ENCODE data around the gene METRNL. TPM values are rescaled to one million over a fixed set of nuclear protein-coding genes. Genes with fewer than 3 reads are reported as not detected.
A peak's percentile ranks its signal among the peaks of the same experiment; 100 is the strongest.

The METRNL gene
- total and polyA plus RNA-seq, 8 donors, result 11.1 to 28.3 (median 18.0) TPM

GRCh38 chr17:83095016-83095415 is 15.6 kb downstream of the METRNL start:
- intact Hi-C loops (cut with DNase I), result no loop called here
- no peak overlapping the region for H3K27ac ChIP-seq
- H3K9me3 ChIP-seq, result no peaks in the 10 kb centered on the region
- WGBS, 2 donors, result 94 to 95% methylated on average over 23 of the region's 23 CpGs
- H3K27me3 ChIP-seq, result no peaks in the 10 kb centered on the region
- peaks cover 0 to 19% (median 5%) of the 10 kb centered on the region in 3 donors for H3K36me3 ChIP-seq
- no peak for DNase-seq
- H3K4me3 ChIP-seq, result no peak overlapping the region
- no peak for TF ChIP-seq CTCF (IDR thresholded peaks at IDR 0.05)
- FAIRE-seq, result no peak
- ATAC-seq, result no peak
- H3K4me1 ChIP-seq, result peaks cover 23 to 44% (median 36%) of the 10 kb centered on the region in 3 donors

GRCh38 chr17:83096401-83097224 is 17.2 kb downstream of the METRNL start:
- peak in 4 of 6 donors; percentile 81 to 92 (median 86) for DNase-seq
- no peak for FAIRE-seq
- Histone ChIP-seq H3K27me3 (no peaks in the 10 kb centered on the region), H3K36me3 (peaks cover 0 to 19% (median 5%) of the 10 kb centered on the region in 3 donors), H3K27ac (peak overlapping the region in 1 of 4 donors; percentile 30), H3K9me3 (no peaks in the 10 kb centered on the region), H3K4me3 (no peak overlapping the region), H3K4me1 (peaks cover 15 to 36% (median 33%) of the 10 kb centered on the region in 3 donors)
- 54 to 56% methylated on average over 26 of the region's 26 CpGs for WGBS, 2 donors
- intact Hi-C loops (cut with DNase I), result no loop called here
- ATAC-seq, result peak; percentile 54 to 78 (median 66)
- TF ChIP-seq CTCF (IDR thresholded peaks at IDR 0.05), result no peak

- intact Hi-C loops (cut with DNase I), result no loop called here
- Histone ChIP-seq H3K27me3 (no peaks in the 10 kb centered on the region), H3K4me1 (peaks cover 15 to 31% (median 29%) of the 10 kb centered on the region in 3 donors), H3K36me3 (peaks cover 0 to 19% (median 5%) of the 10 kb centered on the region in 3 donors), H3K27ac (no peak overlapping the region), H3K9me3 (no peaks in the 10 kb centered on the region), H3K4me3 (no peak overlapping the region)
- ATAC-seq (no peak), FAIRE-seq (no peak), DNase-seq (no peak)
- WGBS, 2 donors, result 75 to 78% methylated on average over 12 to 14 of the region's 14 CpGs
- no peak for TF ChIP-seq CTCF (IDR thresholded peaks at IDR 0.05)
Measured at GRCh38 chr17:83097831-83098230, 18.4 kb downstream of the METRNL start.

DNA sequence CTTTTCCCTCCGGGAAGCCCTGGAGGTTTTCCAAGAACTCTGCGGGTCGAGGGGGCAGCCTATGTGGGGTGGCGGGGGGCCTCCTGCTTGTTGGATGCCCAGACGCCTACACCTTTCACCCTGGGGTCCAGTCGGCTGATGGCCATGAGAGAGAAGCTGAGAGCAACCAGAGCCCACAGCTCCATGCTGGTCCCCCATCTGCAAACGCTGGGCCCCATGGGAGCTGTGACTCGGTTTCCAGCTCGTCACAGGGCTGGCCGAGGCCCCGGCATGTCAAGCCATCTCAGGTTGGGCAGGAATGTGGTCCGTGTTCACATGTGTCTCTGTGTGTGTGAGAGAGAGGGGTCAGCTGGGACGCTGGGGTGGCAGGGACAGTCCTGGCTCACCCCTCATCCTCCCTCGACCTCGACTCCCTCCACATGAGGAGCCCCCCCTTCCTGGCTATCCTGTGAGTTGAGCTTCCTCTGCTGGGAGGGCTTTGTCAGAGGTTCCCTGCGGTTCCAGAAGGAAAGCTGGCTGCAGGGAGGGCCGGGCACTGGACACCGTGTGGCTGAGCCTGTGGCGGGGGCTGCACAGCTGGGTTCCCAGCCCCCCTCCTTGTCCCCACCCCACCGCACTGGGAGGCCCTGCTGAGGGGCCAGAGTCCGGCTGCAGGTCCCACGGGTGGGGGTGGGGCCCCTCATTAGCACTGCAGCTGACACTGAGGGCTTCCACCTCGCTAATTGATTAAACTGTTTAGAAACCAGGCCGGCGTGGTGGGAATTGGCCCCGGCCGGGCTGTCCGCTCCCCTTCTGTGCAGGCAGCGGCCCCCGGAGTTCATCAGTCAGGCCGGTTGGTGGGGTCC is 19.1 kb downstream of the METRNL start:
- H3K27ac ChIP-seq, result peak overlapping the region; percentile 55 to 80 (median 66)
- no peak for TF ChIP-seq CTCF (IDR thresholded peaks at IDR 0.05)
- no peak for FAIRE-seq
- peak in 1 of 6 donors; percentile 52 for DNase-seq
- intact Hi-C loops (cut with DNase I), result no loop called here
- H3K9me3 ChIP-seq, result no peaks in the 10 kb centered on the region
- peaks cover 0 to 19% (median 5%) of the 10 kb centered on the region in 3 donors for H3K36me3 ChIP-seq
- H3K4me1 ChIP-seq, result peaks cover 15 to 31% (median 29%) of the 10 kb centered on the region in 3 donors
- ATAC-seq, result no peak
- no peak overlapping the region for H3K4me3 ChIP-seq
- WGBS, 2 donors, result 46 to 52% methylated on average over 30 to 31 of the region's 31 CpGs
- H3K27me3 ChIP-seq, result no peaks in the 10 kb centered on the region

All from pancreas (tissue), 10 donors.